ENCODE measurements around the gene PKNOX2.

Gene PKNOX2

GRCh38 chr11:125166764-125167291 is 2.3 kb downstream of the PKNOX2 start:
- H3K4me3 ChIP-seq (ENCODE audit: low read depth in 1 of 2, low read length in 2 of 2) = peak overlapping the region; percentile 65 to 66
- peaks cover 40% of the 10 kb centered on the region for H3K4me1 ChIP-seq (ENCODE audit: insufficient read depth, low read length)
- H3K9ac ChIP-seq (ENCODE audit: low read length) = peak overlapping the region; percentile 37
- no peaks in the 10 kb centered on the region for H3K36me3 ChIP-seq (ENCODE audit: insufficient read depth, low read length)
- no peaks in the 10 kb centered on the region for H3K27me3 ChIP-seq (ENCODE audit: control insufficient read depth in 1 of 2, insufficient read depth in 2 of 2, low read length in 2 of 2)
- no peaks in the 10 kb centered on the region for H3K9me3 ChIP-seq (ENCODE audit: low read length)
- peak overlapping the region; percentile 49 for H3K27ac ChIP-seq (ENCODE audit: low read depth, low read length)

GRCh38 chr11:125167292-125167953 is 2.9 kb downstream of the PKNOX2 start:
- Histone ChIP-seq H3K36me3 (ENCODE audit: insufficient read depth, low read length) (no peaks in the 10 kb centered on the region), H3K9me3 (ENCODE audit: low read length) (no peaks in the 10 kb centered on the region), H3K9ac (ENCODE audit: low read length) (no peak overlapping the region), H3K4me1 (ENCODE audit: insufficient read depth, low read length) (peaks cover 40% of the 10 kb centered on the region), H3K4me3 (ENCODE audit: low read depth in 1 of 2, low read length in 2 of 2) (peak overlapping the region in 1 of 2 donors; percentile 65), H3K27ac (ENCODE audit: low read depth, low read length) (no peak overlapping the region), H3K27me3 (ENCODE audit: control insufficient read depth in 1 of 2, insufficient read depth in 2 of 2, low read length in 2 of 2) (no peaks in the 10 kb centered on the region)

- Histone ChIP-seq H3K9me3 (ENCODE audit: low read length) (no peaks in the 10 kb centered on the region), H3K4me3 (ENCODE audit: low read depth in 1 of 2, low read length in 2 of 2) (no peak overlapping the region), H3K27ac (ENCODE audit: low read depth, low read length) (no peak overlapping the region), H3K9ac (ENCODE audit: low read length) (no peak overlapping the region), H3K36me3 (ENCODE audit: insufficient read depth, low read length) (no peaks in the 10 kb centered on the region), H3K27me3 (ENCODE audit: control insufficient read depth in 1 of 2, insufficient read depth in 2 of 2, low read length in 2 of 2) (no peaks in the 10 kb centered on the region), H3K4me1 (ENCODE audit: insufficient read depth, low read length) (peaks cover 40% of the 10 kb centered on the region)
Measured at GRCh38 chr11:125167954-125168835, 3.6 kb downstream of the PKNOX2 start.

- H3K9me3 ChIP-seq (ENCODE audit: low read length) = no peaks in the 10 kb centered on the region
- peaks cover 39% of the 10 kb centered on the region for H3K4me1 ChIP-seq (ENCODE audit: insufficient read depth, low read length)
- H3K27ac ChIP-seq (ENCODE audit: low read depth, low read length) = no peak overlapping the region
- H3K27me3 ChIP-seq (ENCODE audit: control insufficient read depth in 1 of 2, insufficient read depth in 2 of 2, low read length in 2 of 2) = no peaks in the 10 kb centered on the region
- H3K36me3 ChIP-seq (ENCODE audit: insufficient read depth, low read length) = no peaks in the 10 kb centered on the region
- H3K4me3 ChIP-seq (ENCODE audit: low read depth in 1 of 2, low read length in 2 of 2) = no peak overlapping the region
- H3K9ac ChIP-seq (ENCODE audit: low read length) = no peak overlapping the region
Measured at GRCh38 chr11:125168918-125169456, 4.4 kb downstream of the PKNOX2 start.

GRCh38 chr11:125170001-125170509 is 5.5 kb downstream of the PKNOX2 start:
- Histone ChIP-seq H3K36me3 (ENCODE audit: insufficient read depth, low read length) (no peaks in the 10 kb centered on the region), H3K27me3 (ENCODE audit: control insufficient read depth in 1 of 2, insufficient read depth in 2 of 2, low read length in 2 of 2) (no peaks in the 10 kb centered on the region), H3K4me1 (ENCODE audit: insufficient read depth, low read length) (peaks cover 37% of the 10 kb centered on the region), H3K27ac (ENCODE audit: low read depth, low read length) (peak overlapping the region; percentile 50), H3K9ac (ENCODE audit: low read length) (no peak overlapping the region), H3K9me3 (ENCODE audit: low read length) (no peaks in the 10 kb centered on the region), H3K4me3 (ENCODE audit: low read depth in 1 of 2, low read length in 2 of 2) (peak overlapping the region in 1 of 2 donors; percentile 25)

- Histone ChIP-seq H3K27ac (ENCODE audit: low read depth, low read length) (no peak overlapping the region), H3K9me3 (ENCODE audit: low read length) (no peaks in the 10 kb centered on the region), H3K9ac (ENCODE audit: low read length) (no peak overlapping the region), H3K4me1 (ENCODE audit: insufficient read depth, low read length) (peaks cover 37% of the 10 kb centered on the region), H3K4me3 (ENCODE audit: low read depth in 1 of 2, low read length in 2 of 2) (peak overlapping the region in 1 of 2 donors; percentile 25), H3K27me3 (ENCODE audit: control insufficient read depth in 1 of 2, insufficient read depth in 2 of 2, low read length in 2 of 2) (no peaks in the 10 kb centered on the region), H3K36me3 (ENCODE audit: insufficient read depth, low read length) (no peaks in the 10 kb centered on the region)
Measured at GRCh38 chr11:125170510-125171031, 6.0 kb downstream of the PKNOX2 start.

GRCh38 chr11:125171974-125172373 is 7.4 kb downstream of the PKNOX2 start:
- no peaks in the 10 kb centered on the region for H3K9me3 ChIP-seq (ENCODE audit: low read length)
- H3K4me3 ChIP-seq (ENCODE audit: low read depth in 1 of 2, low read length in 2 of 2) = no peak overlapping the region
- no peak overlapping the region for H3K9ac ChIP-seq (ENCODE audit: low read length)
- H3K36me3 ChIP-seq (ENCODE audit: insufficient read depth, low read length) = no peaks in the 10 kb centered on the region
- no peak overlapping the region for H3K27ac ChIP-seq (ENCODE audit: low read depth, low read length)
- H3K27me3 ChIP-seq (ENCODE audit: control insufficient read depth in 1 of 2, insufficient read depth in 2 of 2, low read length in 2 of 2) = no peaks in the 10 kb centered on the region
- H3K4me1 ChIP-seq (ENCODE audit: insufficient read depth, low read length) = peaks cover 31% of the 10 kb centered on the region

GRCh38 chr11:125173027-125173426 is 8.5 kb downstream of the PKNOX2 start:
- H3K36me3 ChIP-seq (ENCODE audit: insufficient read depth, low read length) = no peaks in the 10 kb centered on the region
- H3K27me3 ChIP-seq (ENCODE audit: control insufficient read depth in 1 of 2, insufficient read depth in 2 of 2, low read length in 2 of 2) = no peaks in the 10 kb centered on the region
- no peak overlapping the region for H3K4me3 ChIP-seq (ENCODE audit: low read depth in 1 of 2, low read length in 2 of 2)
- no peak overlapping the region for H3K27ac ChIP-seq (ENCODE audit: low read depth, low read length)
- H3K9ac ChIP-seq (ENCODE audit: low read length) = no peak overlapping the region
- H3K4me1 ChIP-seq (ENCODE audit: insufficient read depth, low read length) = peaks cover 23% of the 10 kb centered on the region
- H3K9me3 ChIP-seq (ENCODE audit: low read length) = no peaks in the 10 kb centered on the region

GRCh38 chr11:125173556-125173955 is 9.0 kb downstream of the PKNOX2 start:
- no peak overlapping the region for H3K4me3 ChIP-seq (ENCODE audit: low read depth in 1 of 2, low read length in 2 of 2)
- H3K9me3 ChIP-seq (ENCODE audit: low read length) = no peaks in the 10 kb centered on the region
- H3K4me1 ChIP-seq (ENCODE audit: insufficient read depth, low read length) = peaks cover 17% of the 10 kb centered on the region
- H3K27me3 ChIP-seq (ENCODE audit: control insufficient read depth in 1 of 2, insufficient read depth in 2 of 2, low read length in 2 of 2) = no peaks in the 10 kb centered on the region
- H3K27ac ChIP-seq (ENCODE audit: low read depth, low read length) = no peak overlapping the region
- no peaks in the 10 kb centered on the region for H3K36me3 ChIP-seq (ENCODE audit: insufficient read depth, low read length)
- H3K9ac ChIP-seq (ENCODE audit: low read length) = no peak overlapping the region

GRCh38 chr11:125174057-125174456 is 9.5 kb downstream of the PKNOX2 start:
- H3K4me1 ChIP-seq (ENCODE audit: insufficient read depth, low read length) = peaks cover 14% of the 10 kb centered on the region

GRCh38 chr11:125174686-125175085 is 10.1 kb downstream of the PKNOX2 start:
- Histone ChIP-seq H3K36me3 (ENCODE audit: insufficient read depth, low read length) (no peaks in the 10 kb centered on the region), H3K27ac (ENCODE audit: low read depth, low read length) (no peak overlapping the region), H3K4me3 (ENCODE audit: low read depth in 1 of 2, low read length in 2 of 2) (no peak overlapping the region), H3K9ac (ENCODE audit: low read length) (no peak overlapping the region), H3K4me1 (ENCODE audit: insufficient read depth, low read length) (peaks cover 8% of the 10 kb centered on the region), H3K9me3 (ENCODE audit: low read length) (no peaks in the 10 kb centered on the region), H3K27me3 (ENCODE audit: control insufficient read depth in 1 of 2, insufficient read depth in 2 of 2, low read length in 2 of 2) (no peaks in the 10 kb centered on the region)

More at GRCh38 chr11:125174057-125174456, 9.5 kb downstream of the PKNOX2 start:
- H3K9ac ChIP-seq (ENCODE audit: low read length) = no peak overlapping the region
- no peaks in the 10 kb centered on the region for H3K27me3 ChIP-seq (ENCODE audit: control insufficient read depth in 1 of 2, insufficient read depth in 2 of 2, low read length in 2 of 2)
- H3K9me3 ChIP-seq (ENCODE audit: low read length) = no peaks in the 10 kb centered on the region
- H3K27ac ChIP-seq (ENCODE audit: low read depth, low read length) = no peak overlapping the region
- no peaks in the 10 kb centered on the region for H3K36me3 ChIP-seq (ENCODE audit: insufficient read depth, low read length)
- H3K4me3 ChIP-seq (ENCODE audit: low read depth in 1 of 2, low read length in 2 of 2) = no peak overlapping the region

Data from muscle layer of colon (tissue), 2 donors.